NCI-H1417 (cell line): ENCODE data around the gene TAS2R60.
"Not testable (repeated sequence)": the region's sequence is repeated elsewhere in the genome, so short reads cannot be mapped to it uniquely, and the experiment has no call there.

Source experiments
- DNase-seq, 3 experiments: peaks; one replicate each; lab custom pipeline; 2025; lab: John Stamatoyannopoulos, UW

The TAS2R60 gene

GRCh38 chr7:143443153-143443552, at the start of gene TAS2R60:
TAS2R60 (plus strand) TSS chr7:143443453; CDS start chr7:143443453, 0 bp downstream.
- DNase-seq = no peak

- DNase-seq = no peak
These were observed 49.2 kb upstream of the TAS2R60 start for GRCh38 chr7:143394068-143394467.

GRCh38 chr7:143394777-143395176, 48.5 kb upstream of the TAS2R60 start:
- DNase-seq = no peak

- DNase-seq = peak in 1 of 3 experiments; percentile 14
These were observed 47.8 kb upstream of the TAS2R60 start for GRCh38 chr7:143395187-143396149.

GRCh38 chr7:143396182-143396581, 47.1 kb upstream of the TAS2R60 start:
- DNase-seq = no peak

GRCh38 chr7:143396625-143397556, 46.4 kb upstream of the TAS2R60 start:
- no peak for DNase-seq

GRCh38 chr7:143397710-143398530, 45.3 kb upstream of the TAS2R60 start:
- no peak for DNase-seq

- no peak for DNase-seq
These were observed 44.6 kb upstream of the TAS2R60 start for GRCh38 chr7:143398616-143399015.

GRCh38 chr7:143399151-143399550, 44.1 kb upstream of the TAS2R60 start:
- no peak for DNase-seq

- no peak for DNase-seq
These were observed 43.6 kb upstream of the TAS2R60 start for GRCh38 chr7:143399642-143400041.

- no peak for DNase-seq
These were observed 42.0 kb upstream of the TAS2R60 start for GRCh38 chr7:143401265-143401664.

GRCh38 chr7:143402233-143402632, 41.0 kb upstream of the TAS2R60 start:
- DNase-seq = not testable (repeated sequence)

GRCh38 chr7:143405173-143406001, 37.9 kb upstream of the TAS2R60 start:
- DNase-seq = peak in 2 of 3 experiments; percentile 29 to 57

GRCh38 chr7:143406002-143406357, 37.3 kb upstream of the TAS2R60 start:
- no peak for DNase-seq

- no peak for DNase-seq
These were observed 35.7 kb upstream of the TAS2R60 start for GRCh38 chr7:143407287-143408251.

GRCh38 chr7:143408252-143408685, 35.0 kb upstream of the TAS2R60 start:
- no peak for DNase-seq

GRCh38 chr7:143408686-143409561, 34.3 kb upstream of the TAS2R60 start, which contains the start of gene EPHA1:
EPHA1 (minus strand) TSS chr7:143408856; CDS start chr7:143408805, 51 bp downstream.
- peak; percentile 7 to 74 (median 40) for DNase-seq

GRCh38 chr7:143410521-143411004, 32.7 kb upstream of the TAS2R60 start:
- no peak for DNase-seq
